HG02588 (cell line): ENCODE results near the gene SF3B4.

Experiments
- ATAC-seq: cut with Tn5 transposase; IDR thresholded peaks from one replicate; pipeline ENCODE4 v1.9.1; 2021; ENCODE audit warnings: mild to moderate bottlenecking, moderate library complexity; ENCODE audit not compliant: unreplicated experiment

Gene SF3B4

DNA sequence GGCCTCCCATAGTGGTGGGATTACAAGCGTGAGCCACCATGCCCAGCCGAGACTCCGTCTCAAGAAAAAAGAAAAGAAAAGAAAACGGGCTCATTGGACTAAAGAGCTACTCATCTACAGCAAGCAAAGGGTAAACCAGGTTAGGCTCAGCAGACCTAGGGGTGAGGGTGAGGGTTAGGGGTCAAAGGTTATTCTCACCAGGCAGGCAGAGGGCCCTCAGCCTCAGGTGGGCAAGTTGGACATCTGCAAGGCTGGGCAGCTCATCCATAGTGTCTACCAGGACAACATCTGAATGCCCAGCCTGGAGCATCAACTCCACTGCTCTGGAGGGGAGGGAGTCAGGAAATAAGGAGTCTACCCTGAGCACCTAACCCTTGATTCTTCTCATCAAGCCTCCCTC is 5.6 kb upstream of the SF3B4 start:
- no peak for ATAC-seq

DNA sequence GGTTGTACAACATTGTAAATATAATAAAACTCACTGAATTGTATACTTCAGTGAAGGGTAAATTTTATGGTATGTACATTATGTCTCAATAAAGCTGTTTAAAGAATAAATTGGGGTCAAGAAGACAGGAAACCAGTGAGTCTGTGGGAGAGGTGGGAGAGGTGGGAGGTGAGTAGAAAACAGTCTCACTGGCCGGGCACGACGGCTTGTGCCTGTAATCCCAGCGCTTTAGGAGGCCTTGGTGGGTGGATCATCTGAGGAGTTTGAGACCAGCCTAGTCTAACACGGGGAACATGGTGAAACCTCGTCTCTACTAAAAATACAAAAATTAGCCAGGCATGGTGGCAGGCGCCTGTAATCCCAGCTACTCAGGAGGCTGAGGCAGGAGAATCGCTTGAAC is 4.9 kb upstream of the SF3B4 start:
- no peak for ATAC-seq

- no peak for ATAC-seq
Observed at GRCh38 chr1:149931212-149931790, 3.7 kb upstream of the SF3B4 start.

DNA sequence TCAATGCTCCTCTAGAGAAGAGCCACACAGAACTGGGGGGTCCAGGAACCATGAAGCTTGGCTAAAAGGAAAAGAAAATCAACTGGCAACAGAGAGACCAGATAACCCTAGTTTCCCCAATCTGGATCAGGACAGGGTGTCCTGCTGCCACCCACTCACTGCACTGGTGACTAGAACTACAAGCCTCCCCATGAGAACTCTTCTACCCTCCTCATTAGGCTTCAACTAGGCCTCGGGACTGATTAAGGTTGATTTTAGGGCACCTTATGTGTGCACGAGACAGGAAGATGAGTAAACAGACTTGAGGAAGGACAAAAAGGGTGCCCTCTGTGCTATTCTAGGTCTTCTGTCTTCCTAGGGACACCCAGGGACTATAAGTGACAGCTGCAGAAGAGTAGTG is 2.3 kb upstream of the SF3B4 start:
- ATAC-seq = no peak

DNA sequence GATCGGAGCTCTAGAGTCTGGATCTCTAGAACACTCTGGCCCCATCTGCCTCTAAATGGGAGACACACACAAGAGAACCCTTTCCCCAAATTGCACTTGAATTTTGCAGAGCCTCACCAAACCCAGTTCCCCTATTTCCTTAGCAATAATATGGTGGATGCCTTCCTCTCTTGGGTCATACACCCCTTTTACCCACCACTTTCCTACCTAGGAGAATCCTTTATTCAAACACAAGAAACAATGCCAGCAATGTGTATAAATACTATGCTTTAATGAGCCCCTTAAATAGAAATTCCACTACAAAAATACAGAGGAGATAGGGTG is 760 bp upstream of the SF3B4 start:
- ATAC-seq = no peak

GRCh38 chr1:149927056-149927562 is 494 bp downstream of the SF3B4 start:
- ATAC-seq = no peak

GRCh38 chr1:149926296-149926695 is 1.3 kb downstream of the SF3B4 start:
- ATAC-seq = no peak

DNA sequence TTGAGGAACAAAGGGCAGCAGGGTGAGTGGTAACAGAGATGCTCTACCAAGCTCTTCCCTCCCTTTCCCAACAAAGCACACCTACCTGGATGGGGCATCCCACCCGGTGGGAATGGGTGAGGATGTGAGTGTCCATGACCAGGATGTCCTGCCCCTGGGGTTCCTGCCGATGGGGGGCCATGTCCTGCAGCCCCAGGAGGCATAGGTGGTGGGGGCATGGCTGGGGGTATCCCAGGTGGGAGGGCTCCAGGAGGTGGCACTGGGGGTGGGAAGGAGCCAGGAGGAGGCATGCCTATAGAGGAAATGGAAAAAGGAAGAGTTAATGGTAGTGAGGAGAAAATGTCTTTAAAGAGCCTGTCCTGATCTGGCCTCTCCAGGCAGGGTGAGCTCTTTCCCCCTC is 1.9 kb downstream of the SF3B4 start:
- no peak for ATAC-seq

DNA sequence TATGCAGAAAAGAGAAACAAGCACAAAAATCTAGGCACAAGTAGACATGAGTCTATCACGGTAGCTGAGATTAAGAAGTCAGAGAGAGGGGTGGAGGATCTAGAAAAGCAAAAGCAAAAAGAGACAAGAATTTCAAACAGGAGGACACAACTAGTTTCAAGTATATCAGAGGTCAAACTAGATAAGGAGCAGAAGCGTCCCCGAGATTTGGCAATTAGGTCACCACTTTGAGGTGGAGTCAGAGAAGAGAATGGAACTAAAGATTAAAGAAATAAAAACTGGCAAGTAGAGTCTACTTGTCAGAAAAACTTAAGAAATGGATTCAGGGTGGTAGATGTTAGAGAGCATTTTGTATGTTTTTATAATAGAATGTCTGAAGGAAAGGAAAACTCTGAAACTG is 2.3 kb downstream of the SF3B4 start:
- ATAC-seq = no peak

GRCh38 chr1:149923626-149924025 is 4.0 kb downstream of the SF3B4 start:
- ATAC-seq = no peak

- no peak for ATAC-seq
Observed at GRCh38 chr1:149917571-149918144, 9.9 kb downstream of the SF3B4 start, which contains the start of gene SV2A. Gene SV2A, minus strand, starts transcription at chr1:149917844. Its CDS starts 4,004 bp downstream, at chr1:149913840.

GRCh38 chr1:149916898-149917252 is 10.7 kb downstream of the SF3B4 start:
- ATAC-seq = no peak

DNA sequence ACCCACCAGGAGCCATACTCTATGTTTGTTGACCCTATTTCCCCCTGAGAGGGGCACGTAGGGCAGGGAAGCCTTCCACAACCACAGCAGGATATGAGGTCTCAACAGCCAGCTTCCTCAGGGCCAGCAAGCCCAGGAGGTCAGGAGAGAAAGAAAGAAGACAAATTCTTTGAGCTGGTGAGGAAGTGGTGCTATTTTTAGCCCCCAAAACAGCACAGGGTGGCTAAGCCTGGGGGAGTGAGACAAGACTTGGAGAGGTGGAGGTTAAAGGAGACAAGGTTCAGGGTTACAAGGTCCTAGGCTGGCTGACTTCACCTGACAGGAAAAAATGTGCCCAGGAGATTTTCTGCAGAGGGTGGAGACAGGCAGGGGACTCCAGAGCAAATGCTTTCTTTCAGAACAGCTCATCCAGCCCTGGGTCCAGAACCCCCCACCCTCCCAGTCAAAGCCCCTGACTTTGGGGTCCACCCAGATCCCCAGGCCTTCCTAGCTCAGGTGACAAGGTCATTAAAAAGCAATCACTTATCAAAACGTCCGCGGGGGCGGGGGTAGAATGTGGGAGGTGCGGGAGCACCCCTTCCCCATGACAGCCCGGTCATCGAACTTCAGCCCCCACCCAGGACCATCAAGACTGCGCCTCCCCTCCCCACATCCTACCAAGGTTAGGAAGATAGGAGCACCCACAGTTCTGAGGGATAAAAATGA is 11.3 kb downstream of the SF3B4 start:
- ATAC-seq = no peak

GRCh38 chr1:149915429-149916192 is 12.0 kb downstream of the SF3B4 start:
- no peak for ATAC-seq

GRCh38 chr1:149914545-149914944 is 13.1 kb downstream of the SF3B4 start:
- ATAC-seq = no peak

GRCh38 chr1:149906570-149907075 is 21.0 kb downstream of the SF3B4 start:
- ATAC-seq = no peak

DNA sequence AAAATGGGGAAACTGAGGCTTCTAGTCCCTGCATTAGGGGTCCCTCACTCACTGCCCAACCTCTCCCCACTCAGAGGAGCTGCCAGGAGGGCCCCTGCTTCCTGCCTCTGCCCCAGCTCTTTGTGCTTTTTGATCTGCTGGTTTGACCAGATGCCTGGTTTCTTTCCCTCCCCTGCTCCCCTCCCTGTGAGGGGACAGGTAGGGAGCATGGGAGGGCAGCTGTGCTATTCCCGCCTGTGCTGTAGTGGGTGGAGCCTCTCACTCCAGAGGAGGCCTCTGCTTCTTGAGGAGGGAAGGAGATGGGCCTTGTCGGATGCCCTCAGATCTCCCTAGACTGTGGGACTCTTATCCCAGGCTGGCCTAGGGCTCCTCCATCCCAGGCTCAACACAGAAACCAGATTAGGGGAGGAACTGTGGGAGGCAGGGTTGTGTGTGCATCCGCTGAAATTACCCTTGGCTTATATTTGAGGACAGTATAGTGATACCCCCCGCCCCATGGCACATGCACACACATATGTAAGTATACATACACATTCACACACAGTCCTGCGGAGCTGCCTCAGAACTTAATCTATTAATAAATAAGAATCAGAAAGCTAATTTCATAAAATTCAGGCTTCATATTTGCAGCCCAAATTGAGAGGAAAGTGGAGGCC is 23.6 kb downstream of the SF3B4 start:
- no peak for ATAC-seq

GRCh38 chr1:149899460-149900284 is 27.9 kb downstream of the SF3B4 start, which contains the start of gene BOLA1:
Gene BOLA1, plus strand, starts transcription at chr1:149899568. Its CDS starts 492 bp downstream, at chr1:149900060.
- ATAC-seq = peak; percentile 97

- no peak for ATAC-seq
Observed at GRCh38 chr1:149896575-149896974, 31.0 kb downstream of the SF3B4 start.

DNA sequence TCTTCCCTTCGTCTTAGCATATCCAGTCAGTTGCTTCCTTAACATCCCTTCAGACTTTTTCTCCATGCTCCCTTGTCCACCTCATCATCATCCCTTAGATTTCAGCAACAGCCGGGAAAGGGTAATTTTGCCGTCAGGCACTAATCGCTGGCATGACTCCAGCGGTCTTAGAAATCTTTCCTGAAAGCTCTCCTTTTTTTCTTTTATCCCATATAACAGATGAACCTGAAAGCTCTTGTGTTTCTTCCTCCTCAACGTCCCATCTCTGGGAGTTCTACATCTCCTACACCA is 38.7 kb downstream of the SF3B4 start:
- no peak for ATAC-seq
